ENCODE measurements around the gene CSNK2A1.

Gene CSNK2A1

DNA sequence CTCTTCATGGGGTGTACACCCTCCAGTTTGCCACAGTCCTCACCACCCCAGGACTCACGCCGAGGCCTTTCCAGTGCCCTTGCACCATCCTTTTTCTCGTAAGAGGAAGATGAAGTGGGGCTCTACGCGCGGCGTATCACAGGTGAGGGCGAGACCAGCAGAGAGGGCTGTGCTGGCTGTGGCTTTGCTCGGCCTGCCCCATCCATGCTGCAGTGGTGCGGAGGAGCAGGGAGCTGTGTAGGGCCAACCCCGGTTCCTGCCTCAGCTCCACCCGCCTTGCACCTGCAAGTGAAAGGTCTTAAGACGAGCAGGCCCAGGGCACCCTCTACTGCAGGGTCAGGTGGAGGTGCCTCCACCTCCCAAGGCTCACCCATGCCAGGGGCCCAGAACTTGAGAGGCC is 111.4 kb downstream of the CSNK2A1 start:
- H3K4me3 ChIP-seq (replicated peaks; ENCODE audit: insufficient read depth, low read length): no peak overlapping the region
- TF ChIP-seq GABPA (IDR thresholded peaks at IDR 0.05; ENCODE audit: low read depth): no peak
- TF ChIP-seq SPI1 (IDR thresholded peaks at IDR 0.05; ENCODE audit: borderline replicate concordance, low read depth): no peak
- TF ChIP-seq POLR2AphosphoS5 (IDR thresholded peaks at IDR 0.05; ENCODE audit: low read depth): no peak
- H3K27me3 ChIP-seq (ENCODE audit: insufficient read depth, poor library complexity, severe bottlenecking): no peaks in the 10 kb centered on the region
- no peak for DNase-seq (ENCODE audit: low read depth in 1 of 2, low spot score in 1 of 2)
- H3K27ac ChIP-seq (replicated peaks): no peak overlapping the region

DNA sequence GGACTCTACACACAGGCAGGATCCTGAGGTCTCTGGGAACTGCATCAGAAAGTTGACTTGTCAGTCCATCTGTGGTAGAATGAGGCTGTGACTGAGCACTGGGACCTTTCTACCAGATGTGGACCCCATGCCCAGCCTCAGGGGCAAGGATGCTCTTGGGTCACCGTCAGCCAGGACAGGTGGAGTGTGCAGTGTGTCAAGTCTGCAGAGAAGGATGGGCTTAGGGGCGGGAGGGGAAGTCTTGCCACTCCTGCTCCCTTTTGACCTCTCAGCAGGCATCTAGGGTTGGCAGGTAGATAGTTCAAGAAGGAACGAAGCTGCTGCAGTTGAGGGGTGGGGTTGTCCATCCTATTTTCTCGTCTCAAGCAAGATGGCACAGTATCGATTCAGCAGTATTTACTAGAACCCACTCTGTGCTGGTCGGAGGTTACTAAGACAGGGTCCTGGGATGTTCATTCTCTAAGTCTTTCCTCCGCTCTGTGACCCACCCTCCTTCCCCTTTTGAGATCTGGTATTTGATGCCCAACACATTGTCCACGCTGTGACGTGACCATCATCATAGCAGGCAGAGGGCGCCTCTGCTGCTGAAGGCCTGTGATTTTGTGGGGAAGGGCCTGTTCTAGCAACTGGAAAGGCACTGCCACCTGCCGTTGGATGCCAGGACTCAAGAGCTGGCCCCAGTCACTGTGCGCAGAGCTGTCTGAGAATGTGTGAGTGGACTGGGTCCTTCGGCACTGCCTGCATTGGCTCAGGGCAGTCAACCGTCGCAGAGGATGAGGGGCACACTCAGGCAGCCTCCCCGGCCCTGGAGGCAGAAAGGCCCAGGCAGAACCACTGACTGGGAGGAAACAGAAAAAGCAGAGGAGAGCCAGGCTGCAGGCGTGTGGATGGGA is 112.3 kb downstream of the CSNK2A1 start:
- TF ChIP-seq, protein P1, sequence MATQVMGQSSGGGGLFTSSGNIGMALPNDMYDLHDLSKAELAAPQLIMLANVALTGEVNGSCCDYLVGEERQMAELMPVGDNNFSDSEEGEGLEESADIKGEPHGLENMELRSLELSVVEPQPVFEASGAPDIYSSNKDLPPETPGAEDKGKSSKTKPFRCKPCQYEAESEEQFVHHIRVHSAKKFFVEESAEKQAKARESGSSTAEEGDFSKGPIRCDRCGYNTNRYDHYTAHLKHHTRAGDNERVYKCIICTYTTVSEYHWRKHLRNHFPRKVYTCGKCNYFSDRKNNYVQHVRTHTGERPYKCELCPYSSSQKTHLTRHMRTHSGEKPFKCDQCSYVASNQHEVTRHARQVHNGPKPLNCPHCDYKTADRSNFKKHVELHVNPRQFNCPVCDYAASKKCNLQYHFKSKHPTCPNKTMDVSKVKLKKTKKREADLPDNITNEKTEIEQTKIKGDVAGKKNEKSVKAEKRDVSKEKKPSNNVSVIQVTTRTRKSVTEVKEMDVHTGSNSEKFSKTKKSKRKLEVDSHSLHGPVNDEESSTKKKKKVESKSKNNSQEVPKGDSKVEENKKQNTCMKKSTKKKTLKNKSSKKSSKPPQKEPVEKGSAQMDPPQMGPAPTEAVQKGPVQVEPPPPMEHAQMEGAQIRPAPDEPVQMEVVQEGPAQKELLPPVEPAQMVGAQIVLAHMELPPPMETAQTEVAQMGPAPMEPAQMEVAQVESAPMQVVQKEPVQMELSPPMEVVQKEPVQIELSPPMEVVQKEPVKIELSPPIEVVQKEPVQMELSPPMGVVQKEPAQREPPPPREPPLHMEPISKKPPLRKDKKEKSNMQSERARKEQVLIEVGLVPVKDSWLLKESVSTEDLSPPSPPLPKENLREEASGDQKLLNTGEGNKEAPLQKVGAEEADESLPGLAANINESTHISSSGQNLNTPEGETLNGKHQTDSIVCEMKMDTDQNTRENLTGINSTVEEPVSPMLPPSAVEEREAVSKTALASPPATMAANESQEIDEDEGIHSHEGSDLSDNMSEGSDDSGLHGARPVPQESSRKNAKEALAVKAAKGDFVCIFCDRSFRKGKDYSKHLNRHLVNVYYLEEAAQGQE (IDR thresholded peaks at IDR 0.05; ENCODE audit: insufficient replicate concordance, low read depth): no peak
- TF ChIP-seq POLR2AphosphoS5 (IDR thresholded peaks at IDR 0.05; ENCODE audit: low read depth): no peak
- TF ChIP-seq CTCF (IDR thresholded peaks at IDR 0.05; ENCODE audit: insufficient read depth, low read length): peak; percentile 90
- no peak for TF ChIP-seq GABPA (IDR thresholded peaks at IDR 0.05; ENCODE audit: low read depth)
- Histone ChIP-seq H3K4me3 (replicated peaks; ENCODE audit: insufficient read depth, low read length) (no peak overlapping the region), H3K27ac (replicated peaks) (no peak overlapping the region), H3K27me3 (ENCODE audit: insufficient read depth, poor library complexity, severe bottlenecking) (no peaks in the 10 kb centered on the region)
- peak in 1 of 2 experiments; percentile 83 for DNase-seq (ENCODE audit: low read depth in 1 of 2, low spot score in 1 of 2)

GRCh38 chr20:430091-430999 is 113.2 kb downstream of the CSNK2A1 start:
- TF ChIP-seq POLR2AphosphoS5 (IDR thresholded peaks at IDR 0.05; ENCODE audit: low read depth) (no peak), GABPA (IDR thresholded peaks at IDR 0.05; ENCODE audit: low read depth) (no peak), CTCF (IDR thresholded peaks at IDR 0.05; ENCODE audit: insufficient read depth, low read length) (no peak), SPI1 (IDR thresholded peaks at IDR 0.05; ENCODE audit: borderline replicate concordance, low read depth) (no peak)
- TF ChIP-seq, protein P1 (IDR thresholded peaks at IDR 0.05; ENCODE audit: insufficient replicate concordance, low read depth): no peak
- Histone ChIP-seq H3K27ac (replicated peaks) (no peak overlapping the region), H3K27me3 (ENCODE audit: insufficient read depth, poor library complexity, severe bottlenecking) (no peaks in the 10 kb centered on the region), H3K4me3 (replicated peaks; ENCODE audit: insufficient read depth, low read length) (no peak overlapping the region)
- DNase-seq (ENCODE audit: low read depth in 1 of 2, low spot score in 1 of 2): no peak

- DNase-seq (ENCODE audit: low read depth in 1 of 2, low spot score in 1 of 2): no peak
- H3K4me3 ChIP-seq (replicated peaks; ENCODE audit: insufficient read depth, low read length): no peak overlapping the region
- no peaks in the 10 kb centered on the region for H3K27me3 ChIP-seq (ENCODE audit: insufficient read depth, poor library complexity, severe bottlenecking)
- TF ChIP-seq POLR2AphosphoS5 (IDR thresholded peaks at IDR 0.05; ENCODE audit: low read depth): no peak
- no peak for TF ChIP-seq CTCF (IDR thresholded peaks at IDR 0.05; ENCODE audit: insufficient read depth, low read length)
- no peak for TF ChIP-seq GABPA (IDR thresholded peaks at IDR 0.05; ENCODE audit: low read depth)
- TF ChIP-seq, protein P1 (IDR thresholded peaks at IDR 0.05; ENCODE audit: insufficient replicate concordance, low read depth): no peak
- no peak for TF ChIP-seq SPI1 (IDR thresholded peaks at IDR 0.05; ENCODE audit: borderline replicate concordance, low read depth)
- no peak overlapping the region for H3K27ac ChIP-seq (replicated peaks)
Measured at GRCh38 chr20:428658-429200, 114.9 kb downstream of the CSNK2A1 start.
